Left renal pelvis (tissue), 4 donors: ENCODE results near the gene GGA1. TPM values are rescaled to one million over a fixed set of nuclear protein-coding genes. Genes with fewer than 3 reads are reported as not detected.
A peak's percentile ranks its signal among the peaks of the same experiment; 100 is the strongest.

Source experiments
- DNase-seq, 4 donors: peaks; one replicate each; pipeline ENCODE4 v3.0.0-alpha.2; 2013; ENCODE audit warnings: low read depth in 4 of 4, low spot score in 3 of 4
- polyA plus RNA-seq, 4 donors: library from polyadenylated mRNA; unstranded; fragments of 120-200 nt; gene quantifications; one replicate each; pipeline ENCODE4 v1.2.1, GENCODE V29; 2013; ENCODE audit not compliant: insufficient read length in 4 of 4

The GGA1 gene
- polyA plus RNA-seq, 4 donors = 34.9 to 78.9 (median 47.2) TPM

DNA sequence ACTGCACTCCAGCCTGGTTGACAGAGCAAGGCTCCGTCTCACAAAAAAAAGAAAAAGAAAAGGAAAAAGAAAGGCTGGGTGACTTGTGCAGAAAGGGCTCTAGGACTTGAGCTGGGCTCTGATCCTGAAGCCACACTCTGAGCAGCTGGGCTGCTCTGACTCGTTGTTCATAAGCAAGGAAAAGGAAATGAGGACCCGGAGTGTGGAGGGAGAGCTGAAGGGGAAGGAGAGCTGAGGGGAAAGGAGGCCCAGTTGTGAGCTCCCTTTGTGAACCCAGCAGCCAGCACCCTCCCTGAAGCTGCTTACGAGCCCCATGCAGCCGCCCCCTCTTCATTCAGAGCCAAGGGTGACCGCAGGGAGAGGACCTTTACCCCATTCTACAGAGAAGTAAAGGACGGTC, 18.5 kb downstream of the GGA1 start:
- DNase-seq = no peak

DNA sequence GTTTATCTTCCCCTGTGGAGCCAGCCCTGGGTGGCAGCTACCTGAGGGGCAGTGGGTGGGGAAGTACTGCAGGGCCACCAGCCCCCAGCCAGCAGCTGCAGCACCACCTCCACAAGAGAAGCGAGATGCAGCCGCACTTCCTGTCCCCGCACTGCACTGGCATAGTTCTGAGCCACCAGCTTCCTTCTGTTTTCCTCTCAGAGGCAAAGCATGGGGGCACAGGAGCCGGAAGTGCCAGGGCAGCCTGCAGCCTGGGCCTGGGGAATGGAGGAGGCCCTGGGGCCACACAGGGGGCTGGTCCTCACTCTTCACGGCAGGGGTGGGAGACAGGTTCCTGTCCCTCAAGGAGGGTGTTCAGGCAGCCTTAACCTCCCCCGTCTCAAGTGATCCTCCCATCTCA, 18.9 kb downstream of the GGA1 start:
- no peak for DNase-seq

GRCh38 chr22:37628830-37629229, 20.2 kb downstream of the GGA1 start:
- no peak for DNase-seq

DNA sequence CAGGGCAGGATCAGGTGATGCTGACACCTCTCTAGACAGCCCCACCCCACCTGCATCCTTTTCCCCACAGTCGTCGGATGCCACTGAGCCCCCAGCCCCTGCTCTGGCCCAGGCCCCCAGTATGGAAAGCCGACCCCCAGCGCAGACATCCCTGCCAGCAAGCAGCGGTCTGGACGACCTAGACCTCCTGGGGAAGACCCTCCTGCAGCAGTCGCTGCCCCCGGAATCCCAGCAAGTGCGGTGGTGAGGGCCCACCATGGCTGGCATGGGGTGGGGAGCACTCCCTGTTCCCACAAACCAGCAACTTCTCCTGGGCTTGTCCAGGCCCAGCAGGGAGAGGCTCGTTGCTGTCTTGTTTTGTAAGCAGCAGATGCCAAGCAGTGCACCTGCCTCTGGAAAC, 21.3 kb downstream of the GGA1 start:
- DNase-seq = no peak

DNA sequence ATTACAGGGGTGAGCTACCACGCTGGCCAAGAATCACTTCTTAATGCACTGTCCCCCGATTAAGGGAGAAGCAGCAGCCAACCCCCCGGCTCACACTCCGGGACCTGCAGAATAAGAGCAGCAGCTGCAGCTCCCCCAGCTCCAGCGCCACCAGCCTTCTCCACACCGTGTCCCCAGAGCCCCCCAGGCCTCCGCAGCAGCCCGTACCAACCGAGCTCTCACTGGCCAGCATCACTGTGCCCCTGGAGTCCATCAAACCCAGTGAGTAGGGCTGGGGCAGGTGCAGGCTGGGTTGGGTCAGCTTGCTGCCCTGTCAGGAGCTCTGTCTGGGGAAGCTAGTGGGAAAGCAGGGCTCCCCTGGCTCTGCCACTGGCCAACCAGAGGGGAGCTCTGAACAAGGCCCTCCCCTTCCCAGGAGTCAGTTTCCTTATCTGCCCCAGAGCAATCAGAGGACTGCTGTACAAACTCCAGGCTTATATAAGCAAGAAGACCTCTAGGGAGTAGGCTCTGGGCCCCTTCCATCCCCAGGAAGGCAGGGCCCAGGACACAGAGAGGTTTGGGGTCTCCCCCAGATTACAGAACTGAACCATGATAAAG, 22.3 kb downstream of the GGA1 start:
- DNase-seq = no peak

DNA sequence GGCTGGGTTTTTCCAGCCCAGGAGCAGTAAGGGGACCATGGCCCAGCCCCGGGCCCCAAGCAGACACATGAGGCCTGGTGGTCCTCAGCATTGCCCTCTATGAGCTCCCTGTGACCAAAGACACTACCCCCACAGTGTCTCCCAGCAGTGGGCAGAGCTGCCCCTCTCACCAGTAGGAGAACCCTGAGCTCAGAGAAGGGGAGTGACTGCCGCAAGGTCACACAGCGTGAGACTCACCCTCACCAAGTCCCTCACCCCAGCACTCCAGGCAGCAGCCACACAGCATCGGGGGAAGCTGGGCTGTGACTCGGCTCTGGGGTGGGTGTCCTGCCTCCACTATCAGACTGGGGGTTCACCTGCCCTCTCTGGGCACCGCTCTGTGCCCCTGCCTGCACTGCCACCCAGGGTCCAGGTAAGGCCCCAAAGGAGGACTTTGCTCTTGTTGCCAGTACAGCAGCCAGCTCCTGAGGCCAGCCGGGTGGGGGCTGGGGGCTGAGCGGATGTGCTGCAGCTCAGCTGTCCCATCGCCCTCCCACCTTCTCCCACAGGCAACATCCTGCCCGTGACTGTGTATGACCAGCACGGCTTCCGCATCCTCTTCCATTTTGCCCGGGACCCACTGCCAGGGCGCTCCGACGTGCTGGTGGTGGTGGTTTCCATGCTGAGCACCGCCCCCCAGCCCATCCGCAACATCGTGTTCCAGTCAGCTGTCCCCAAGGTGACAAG, 23.0 kb downstream of the GGA1 start:
- no peak for DNase-seq

DNA sequence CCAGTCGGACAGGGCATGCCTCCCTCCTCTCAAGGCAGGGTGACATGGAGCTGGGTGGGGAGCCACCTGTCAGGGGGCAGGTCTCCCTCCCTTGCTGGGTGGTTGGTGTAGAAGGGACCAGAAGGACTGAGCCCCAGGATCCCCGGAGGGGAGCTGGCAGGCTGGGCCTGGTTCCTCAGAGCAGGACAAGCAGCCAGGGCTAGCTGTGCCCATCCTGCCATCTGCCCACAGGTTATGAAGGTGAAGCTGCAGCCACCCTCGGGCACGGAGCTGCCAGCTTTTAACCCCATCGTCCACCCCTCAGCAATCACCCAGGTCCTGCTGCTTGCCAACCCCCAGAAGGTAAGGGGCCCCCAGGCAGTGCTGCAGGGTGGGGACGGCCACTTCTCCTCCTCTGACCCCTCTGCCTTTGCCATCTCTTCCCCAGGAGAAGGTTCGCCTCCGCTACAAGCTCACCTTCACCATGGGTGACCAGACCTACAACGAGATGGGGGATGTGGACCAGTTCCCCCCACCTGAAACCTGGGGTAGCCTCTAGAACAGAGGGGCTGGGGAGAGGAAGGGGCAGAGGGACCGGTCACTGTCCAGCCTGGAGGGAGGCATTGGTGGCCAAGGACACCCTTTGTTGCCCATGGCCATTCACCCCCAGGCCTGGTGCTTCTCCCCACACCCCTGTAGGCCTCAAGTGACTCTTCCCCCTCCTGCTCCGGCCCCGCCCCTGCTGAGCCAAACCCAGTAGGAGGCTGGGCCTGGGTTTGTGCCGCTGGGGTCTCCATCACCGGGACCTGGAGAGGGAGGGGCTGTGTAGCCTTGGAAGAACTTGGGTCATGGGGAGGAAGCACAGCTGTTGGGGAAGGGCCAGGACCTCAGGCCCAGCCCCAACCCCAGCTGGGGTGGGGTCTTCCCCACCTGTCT, 23.8 kb downstream of the GGA1 start:
- DNase-seq = no peak

DNA sequence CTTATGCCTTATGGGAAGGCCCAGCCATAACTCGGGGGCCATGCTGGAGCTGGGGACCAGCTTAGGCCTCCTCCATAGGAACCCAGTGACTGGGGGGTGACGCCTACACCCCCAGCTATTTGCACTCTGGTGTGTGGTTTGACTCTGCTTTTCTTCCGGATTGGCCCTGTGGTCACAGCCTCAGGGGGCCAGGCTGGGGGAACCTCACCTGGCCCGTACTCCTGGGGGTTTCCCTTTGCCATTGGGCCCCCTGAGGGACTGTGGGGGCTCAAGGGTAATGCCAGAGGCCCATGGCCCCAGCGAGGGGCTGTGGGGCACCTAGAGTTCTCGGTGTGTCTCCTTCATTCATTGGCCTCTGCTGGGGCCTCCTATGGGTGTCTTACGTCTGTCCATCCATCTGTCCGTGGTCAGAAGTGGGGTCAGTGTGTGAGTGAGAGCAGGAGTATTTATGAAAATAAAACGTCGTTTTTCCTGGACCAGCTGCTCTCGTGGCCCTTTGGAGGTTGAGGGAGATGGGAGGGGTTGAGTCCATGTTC, 24.5 kb downstream of the GGA1 start:
- DNase-seq = no peak

DNA sequence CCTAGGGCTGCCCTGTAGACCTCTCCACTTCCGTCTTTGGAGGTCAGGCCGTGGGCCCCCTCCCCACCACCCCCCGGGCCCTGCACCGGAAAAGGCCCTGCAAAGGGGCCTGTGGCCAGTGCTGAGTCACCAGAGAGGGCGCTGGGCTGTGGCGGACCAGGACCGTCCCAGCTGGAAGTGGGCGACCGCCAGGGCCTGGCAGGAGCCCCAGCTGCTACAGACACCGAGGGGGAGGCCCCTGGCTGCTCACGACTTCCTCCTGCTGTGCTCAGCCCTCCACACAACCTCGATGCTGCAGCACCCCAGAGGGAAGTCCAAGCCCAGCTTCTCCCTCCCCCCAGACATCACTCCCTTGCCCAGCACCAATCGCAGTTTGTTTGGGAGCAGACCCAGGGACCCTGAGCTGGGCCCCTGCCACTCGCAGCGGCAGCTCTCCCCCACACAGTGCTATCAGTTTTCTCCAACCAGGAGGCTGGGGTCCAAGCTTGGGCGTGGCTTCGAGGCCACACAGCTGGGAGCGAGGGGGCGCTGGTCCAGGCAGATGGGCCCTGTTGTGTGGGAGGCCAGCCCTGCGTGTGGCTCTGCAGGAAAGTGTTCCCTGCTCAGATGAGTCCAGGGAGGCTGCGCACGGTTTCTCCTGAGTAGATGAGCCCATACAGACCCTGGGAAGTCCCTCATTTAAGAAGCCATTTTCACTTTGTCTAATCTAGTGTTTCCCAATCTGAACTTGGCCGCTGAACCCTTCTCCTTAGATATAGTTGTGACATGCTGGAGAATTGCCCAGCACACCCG, 25.2 kb downstream of the GGA1 start:
- DNase-seq = peak; percentile 80 to 92 (median 83)

GRCh38 chr22:37634417-37634924, 25.8 kb downstream of the GGA1 start:
- DNase-seq = no peak

DNA sequence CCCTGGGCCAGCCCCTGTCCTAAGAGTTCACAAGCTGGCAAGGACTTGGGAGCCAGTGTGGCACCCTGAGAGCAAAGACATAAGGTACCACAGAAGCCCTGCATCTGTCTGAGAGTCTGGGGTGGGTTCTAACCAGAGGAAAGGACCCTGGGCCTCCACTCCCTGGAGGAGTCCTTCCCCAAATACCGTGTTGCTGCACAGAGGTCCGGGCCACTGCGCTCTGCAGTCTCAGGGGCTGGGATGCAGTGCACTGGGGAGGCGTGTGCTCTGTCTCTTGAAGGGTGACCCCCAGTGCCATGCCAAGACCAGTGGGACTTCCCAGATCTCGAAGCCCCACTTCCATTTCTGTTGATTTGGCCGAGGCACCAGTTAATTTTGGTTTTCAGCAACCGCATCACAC, 26.5 kb downstream of the GGA1 start:
- no peak for DNase-seq

DNA sequence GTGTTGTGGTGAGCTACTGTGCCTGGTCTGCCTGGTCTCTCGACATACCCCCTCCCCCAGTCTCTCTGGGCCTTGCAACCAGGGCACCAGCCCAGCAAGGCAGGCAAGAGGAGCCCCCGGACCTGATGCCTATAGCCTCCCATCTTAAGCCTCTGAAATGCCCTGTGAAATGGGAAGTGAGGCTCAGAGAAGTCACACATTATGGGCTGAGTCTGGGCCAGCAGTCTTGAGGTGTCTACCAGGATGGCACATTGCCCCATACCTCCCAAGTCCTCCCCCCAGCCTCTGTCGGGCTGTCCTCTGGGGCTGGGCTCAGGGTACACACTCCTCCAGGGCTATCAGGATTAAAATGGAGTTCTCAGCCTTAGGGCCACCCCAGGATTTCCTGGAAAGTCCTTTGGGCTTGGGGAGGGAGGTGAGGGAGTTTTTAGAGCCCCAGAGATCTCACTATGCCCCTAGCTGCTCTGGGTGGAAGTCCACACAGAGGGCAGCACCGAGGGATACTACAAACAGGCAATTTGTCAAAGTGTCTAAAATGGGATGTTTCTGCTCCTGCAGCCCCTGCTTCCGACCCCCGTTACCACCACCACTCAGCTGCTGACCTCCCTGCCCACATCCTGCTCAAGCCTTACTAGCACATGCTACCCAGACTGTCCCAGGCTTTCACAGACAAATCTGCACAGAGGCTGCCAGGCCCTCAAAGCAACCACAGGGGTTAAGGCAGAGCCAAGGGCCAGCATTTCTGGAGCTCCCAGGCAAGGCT, 27.7 kb downstream of the GGA1 start:
- no peak for DNase-seq

DNA sequence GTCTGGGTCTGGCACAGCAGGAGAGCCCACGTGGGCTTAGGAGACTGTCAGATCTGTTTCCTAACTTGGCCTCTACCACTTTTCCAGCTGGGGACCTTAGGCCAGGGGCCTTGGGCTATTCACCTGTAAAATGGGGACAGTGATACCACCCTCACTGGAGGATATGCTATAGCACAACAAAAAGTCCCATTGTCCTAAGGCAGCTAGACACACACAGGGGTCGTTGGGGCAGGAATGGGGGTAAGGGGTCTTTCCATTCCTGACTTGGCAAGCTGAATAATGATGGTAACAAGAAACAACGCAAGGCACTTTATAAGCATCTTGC, 28.3 kb downstream of the GGA1 start:
- DNase-seq = no peak

DNA sequence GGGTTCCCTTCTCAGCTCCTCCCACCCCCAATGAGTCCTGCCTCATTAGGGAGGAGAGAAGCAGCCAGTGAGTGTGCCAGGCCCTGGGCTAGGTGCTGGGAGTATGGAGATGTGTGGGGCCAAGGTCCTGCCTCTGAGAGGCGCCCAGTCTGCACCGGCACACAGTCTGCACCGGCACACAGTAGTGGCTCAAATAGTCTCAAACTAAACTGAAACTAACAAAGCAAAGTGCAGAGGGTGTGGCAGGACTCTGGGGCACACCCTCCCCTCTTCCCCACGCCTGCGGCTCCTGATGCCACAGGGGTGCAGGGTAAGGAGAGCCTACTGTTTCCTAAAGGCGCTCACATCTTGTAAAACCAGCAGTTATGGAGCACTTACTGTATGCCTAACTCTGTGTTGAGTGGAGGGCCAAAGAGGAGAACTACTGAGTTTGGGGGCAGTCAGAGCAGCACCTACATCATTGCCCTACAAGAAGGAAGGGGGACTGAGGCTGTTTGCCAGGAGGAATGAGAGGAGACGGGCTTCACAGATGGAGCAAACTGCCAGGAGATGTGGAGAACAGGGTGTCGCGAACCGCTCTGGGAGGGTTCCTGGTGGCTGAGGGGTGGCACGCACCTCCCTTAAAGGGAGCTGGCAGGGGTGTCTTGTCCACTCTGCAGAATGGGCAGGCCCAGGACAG, 29.9 kb downstream of the GGA1 start:
- DNase-seq = no peak

DNA sequence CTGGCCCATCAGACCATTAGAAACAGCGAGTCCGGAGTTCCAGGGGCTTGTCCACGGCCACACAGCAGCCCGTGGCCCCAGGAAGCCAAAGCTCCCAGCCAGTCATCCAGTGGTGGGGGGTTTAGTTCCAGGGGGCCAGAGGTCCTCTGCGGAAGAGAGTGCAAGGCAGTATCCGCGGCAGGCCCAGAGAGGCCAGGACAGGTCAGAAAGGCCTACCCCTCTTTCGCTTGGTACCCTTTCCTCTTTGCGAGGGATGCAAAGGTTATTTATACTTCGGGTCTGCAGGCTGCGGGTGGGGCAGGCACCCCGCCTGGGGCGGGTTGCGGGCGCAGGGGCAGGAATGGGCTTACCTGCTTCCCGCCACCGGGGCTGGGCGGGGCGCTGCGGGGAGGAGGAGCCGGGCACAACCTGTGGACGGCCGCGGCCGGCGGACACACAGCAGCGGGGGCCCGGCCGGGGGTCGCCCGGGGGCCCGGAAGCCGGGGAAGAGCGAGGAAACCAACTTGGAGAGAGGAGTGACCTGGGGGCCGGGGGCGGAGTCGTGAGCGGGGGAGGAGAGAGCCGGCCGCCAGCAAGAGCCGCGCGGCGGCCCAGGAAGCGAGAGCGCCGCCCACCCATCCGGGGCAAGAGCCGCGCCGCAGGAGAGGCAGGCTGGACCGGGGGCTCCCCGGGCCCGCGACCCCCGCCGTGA, 30.6 kb downstream of the GGA1 start, which contains the start of gene SH3BP1:
Gene SH3BP1 (plus strand): TSS at position 600 of the 691 bp plus-strand sequence. CDS start 119 bp downstream, outside the sequence.
- peak in 1 of 4 donors; percentile 46 for DNase-seq

DNA sequence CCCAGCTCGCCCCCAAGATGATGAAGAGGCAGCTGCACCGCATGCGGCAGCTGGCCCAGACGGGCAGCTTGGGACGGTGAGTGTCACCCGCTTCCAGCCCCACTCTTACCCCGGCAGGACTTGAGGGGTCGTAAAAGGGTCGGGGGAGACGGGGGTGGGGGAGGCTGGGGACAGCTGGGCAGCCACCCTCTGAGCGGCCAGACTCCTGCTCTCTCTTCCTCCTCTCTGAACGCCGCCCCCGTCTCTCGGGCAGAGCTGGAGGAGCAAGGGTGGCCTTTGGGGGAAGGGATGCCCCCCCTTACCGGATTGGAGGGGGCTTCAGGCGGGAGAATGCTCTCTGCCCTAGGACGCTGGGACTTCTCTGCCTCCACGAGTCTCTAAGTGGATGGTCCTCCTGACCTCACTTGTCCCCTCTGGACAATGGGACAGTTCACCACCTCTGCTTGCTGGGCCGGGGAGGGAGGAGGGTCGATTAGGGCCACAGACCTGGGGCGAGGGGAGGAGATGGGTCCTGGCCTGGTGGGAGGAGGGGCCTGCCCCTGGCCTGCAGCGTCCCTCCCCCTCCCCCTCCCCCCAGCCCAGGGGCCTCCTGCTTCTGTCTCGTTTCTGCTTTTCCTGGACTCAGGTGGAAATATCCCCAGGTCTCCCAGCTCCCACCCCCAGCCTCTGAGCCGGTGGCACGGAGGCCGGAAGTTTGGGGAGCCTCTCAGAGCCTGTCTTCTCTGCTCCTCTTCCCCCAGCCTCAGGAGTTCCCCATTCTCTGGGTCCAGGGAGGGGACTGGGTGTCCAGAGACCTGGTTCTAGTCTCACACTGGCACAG, 31.3 kb downstream of the GGA1 start:
- no peak for DNase-seq
